Keratinocyte (primary cell): ENCODE data around the gene C10orf53. TPM values are rescaled to one million over a fixed set of nuclear protein-coding genes. Genes with fewer than 3 reads are reported as not detected.

Experiments
- DNase-seq: peaks from one replicate; pipeline ENCODE4 v3.0.0-alpha.2; 2011; ENCODE audit warnings: low read depth, missing footprints, low spot score
- FAIRE-seq: peaks from 2 replicates; lab custom pipeline; 2011; peaks lifted over from hg19 to GRCh38; lab: Jason Lieb, UNC
- H2AFZ ChIP-seq: 2 replicates; pipeline ENCODE4 v1.6.0; 2012; ENCODE audit warnings: low read length, control low read depth, inconsistent platforms; ENCODE audit not compliant: control insufficient read depth
- H3K27ac ChIP-seq: 2 replicates; pipeline ENCODE4 v1.5.1; 2011; ENCODE audit warnings: low read length; ENCODE audit not compliant: control insufficient read depth, insufficient read depth
- H3K27me3 ChIP-seq: 3 replicates; pipeline ENCODE4 v1.6.0; 2011; ENCODE audit warnings: low read length; ENCODE audit not compliant: control insufficient read depth, insufficient read depth; ENCODE audit errors: extremely low read depth
- H3K36me3 ChIP-seq, 2 experiments: 2 replicates in 1 of 2; 3 replicates in 1 of 2; pipeline ENCODE4 v1.5.1; 2011; ENCODE audit warnings: low read length in 2 of 2, mild to moderate bottlenecking in 1 of 2; ENCODE audit not compliant: control insufficient read depth in 2 of 2, insufficient read depth in 2 of 2; ENCODE audit errors: extremely low read depth in 1 of 2
- H3K4me1 ChIP-seq: 3 replicates; pipeline ENCODE4 v1.5.1; 2011; ENCODE audit warnings: low read length; ENCODE audit not compliant: control insufficient read depth, insufficient read depth; ENCODE audit errors: extremely low read depth
- H3K4me2 ChIP-seq: 3 replicates; pipeline ENCODE4 v1.6.0; 2011; ENCODE audit warnings: low read depth, low read length; ENCODE audit not compliant: control insufficient read depth, insufficient read depth; ENCODE audit errors: extremely low read depth
- H3K4me3 ChIP-seq, 3 experiments: fragments of 200-600 bp in 1 of 3; sonication (generic) in 1 of 3; 2 replicates in 2 of 3; 3 replicates in 1 of 3; pipeline ENCODE4 v1.5.1; 2011 to 2016; ENCODE audit warnings: low read length in 3 of 3, mild to moderate bottlenecking in 3 of 3, control low read depth in 2 of 3, inconsistent platforms in 1 of 3, low read depth in 1 of 3, mixed read lengths in 1 of 3, mixed run types in 1 of 3, moderate library complexity in 1 of 3; ENCODE audit not compliant: control insufficient read depth in 2 of 3, insufficient read depth in 2 of 3; ENCODE audit errors: extremely low read depth in 1 of 3
- H3K79me2 ChIP-seq: 2 replicates; pipeline ENCODE4 v1.6.0; 2012; ENCODE audit warnings: low read length; ENCODE audit not compliant: control insufficient read depth, insufficient read depth
- H3K9ac ChIP-seq: 3 replicates; pipeline ENCODE4 v1.6.0; 2011; ENCODE audit warnings: low read length; ENCODE audit not compliant: control insufficient read depth, insufficient read depth; ENCODE audit errors: extremely low read depth
- H3K9me1 ChIP-seq: 3 replicates; pipeline ENCODE4 v1.6.0; 2011; ENCODE audit warnings: low read length; ENCODE audit not compliant: control insufficient read depth, insufficient read depth; ENCODE audit errors: extremely low read depth
- H3K9me3 ChIP-seq: 2 replicates; pipeline ENCODE4 v1.5.1; 2012; ENCODE audit warnings: low read depth, low read length; ENCODE audit not compliant: control insufficient read depth
- H4K20me1 ChIP-seq: 3 replicates; pipeline ENCODE4 v1.6.0; 2011; ENCODE audit warnings: low read length; ENCODE audit not compliant: control insufficient read depth, insufficient read depth; ENCODE audit errors: extremely low read depth
- EZH2 ChIP-seq: IDR thresholded peaks from one replicate; pipeline ENCODE4 v1.6.1; 2012; ENCODE audit warnings: inconsistent platforms, mild to moderate bottlenecking, low read length, moderate library complexity
- dilution Hi-C: fragments of 300-500 bp; cut with MboI; formaldehyde crosslinking; loops from one replicate; pipeline ENCODE4 v1.7.0; 2020; ENCODE audit warnings: low sequenced_read_pairs; ENCODE audit not compliant: extremely low pct_ligation_motif_present
- polyA plus RNA-seq, 5 experiments: library from polyadenylated mRNA; depleted of rRNA in 3 of 5; stranded (reverse) in 3 of 5; stranded (forward) in 1 of 5; unstranded in 1 of 5; fragments of >200 nt; gene quantifications; 1 replicate in 1 of 5; 2 replicates in 3 of 5; 3 replicates in 1 of 5; pipeline versions ENCODE4 v1.2.1 to v1.2.3, GENCODE V29; 2011 to 2012; ENCODE audit warnings: missing spikeins in 2 of 5, low read depth in 1 of 5, low replicate concordance in 1 of 5
- TF ChIP-seq, protein P1 (sequence below), 3 experiments: IDR thresholded peaks in 1 of 3; conservative IDR thresholded peaks in 1 of 3; optimal IDR thresholded peaks in 1 of 3; 2 replicates in 2 of 3; 3 replicates in 1 of 3; pipeline versions ENCODE3 to v1.5.1; 2011; ENCODE audit warnings: low read length in 3 of 3, mild to moderate bottlenecking in 3 of 3, moderate library complexity in 2 of 3, control low read depth in 1 of 3, inconsistent platforms in 1 of 3; ENCODE audit not compliant: insufficient read depth in 2 of 3; ENCODE audit errors: extremely low read depth in 1 of 3

C10orf53 gene
- polyA plus RNA-seq, 1 donor (not counting 4 experiments of a cell fraction or from before 2014, with no cell fraction given) = not detected

DNA sequence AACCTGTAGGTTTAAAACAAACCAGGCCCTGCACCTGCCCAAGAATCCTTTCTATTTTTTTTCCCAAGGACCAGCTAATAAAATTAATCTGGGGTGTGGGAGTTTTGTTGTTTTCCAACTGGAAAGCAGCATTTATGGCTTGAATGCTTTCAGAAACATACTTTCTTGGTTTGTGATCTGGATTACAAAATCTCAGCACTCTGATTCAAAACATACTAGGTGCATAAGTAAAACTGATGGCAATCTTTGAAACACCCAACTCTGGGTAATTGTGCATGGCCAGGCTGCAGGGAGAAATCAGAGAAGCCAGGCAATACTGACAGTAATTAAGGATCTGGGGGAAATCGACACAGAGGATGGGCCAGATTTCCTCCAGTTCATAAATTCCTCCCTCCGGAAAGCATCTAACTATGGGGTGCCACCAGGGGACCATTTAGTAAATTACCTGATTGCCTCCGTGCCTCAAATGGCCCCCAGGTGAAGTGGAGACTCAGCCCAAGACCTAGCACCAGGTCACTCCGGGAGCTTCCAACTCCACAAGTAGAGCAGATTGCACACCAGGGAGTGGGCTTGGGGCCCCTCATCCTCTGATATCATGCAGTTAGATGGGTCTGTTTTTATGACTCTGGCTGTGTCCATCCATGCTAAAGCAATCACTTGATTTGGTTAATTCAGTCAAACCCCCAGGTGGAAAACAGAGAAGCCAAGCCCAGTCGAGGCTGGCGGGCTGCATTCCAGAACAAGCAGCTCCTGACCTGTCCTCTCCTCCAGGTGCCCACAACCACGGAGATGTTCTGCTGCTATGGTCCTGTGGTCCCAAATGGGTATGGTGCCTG lies 15.2 kb upstream of the C10orf53 start:
- FAIRE-seq (no peak), DNase-seq (no peak)
- no peak overlapping the region for H2AFZ ChIP-seq
- H3K36me3 ChIP-seq = no peaks in the 10 kb centered on the region
- H3K79me2 ChIP-seq = no peaks in the 10 kb centered on the region
- no peaks in the 10 kb centered on the region for H3K27me3 ChIP-seq
- H4K20me1 ChIP-seq = no peaks in the 10 kb centered on the region
- no peak for TF ChIP-seq EZH2
- TF ChIP-seq, protein P1, sequence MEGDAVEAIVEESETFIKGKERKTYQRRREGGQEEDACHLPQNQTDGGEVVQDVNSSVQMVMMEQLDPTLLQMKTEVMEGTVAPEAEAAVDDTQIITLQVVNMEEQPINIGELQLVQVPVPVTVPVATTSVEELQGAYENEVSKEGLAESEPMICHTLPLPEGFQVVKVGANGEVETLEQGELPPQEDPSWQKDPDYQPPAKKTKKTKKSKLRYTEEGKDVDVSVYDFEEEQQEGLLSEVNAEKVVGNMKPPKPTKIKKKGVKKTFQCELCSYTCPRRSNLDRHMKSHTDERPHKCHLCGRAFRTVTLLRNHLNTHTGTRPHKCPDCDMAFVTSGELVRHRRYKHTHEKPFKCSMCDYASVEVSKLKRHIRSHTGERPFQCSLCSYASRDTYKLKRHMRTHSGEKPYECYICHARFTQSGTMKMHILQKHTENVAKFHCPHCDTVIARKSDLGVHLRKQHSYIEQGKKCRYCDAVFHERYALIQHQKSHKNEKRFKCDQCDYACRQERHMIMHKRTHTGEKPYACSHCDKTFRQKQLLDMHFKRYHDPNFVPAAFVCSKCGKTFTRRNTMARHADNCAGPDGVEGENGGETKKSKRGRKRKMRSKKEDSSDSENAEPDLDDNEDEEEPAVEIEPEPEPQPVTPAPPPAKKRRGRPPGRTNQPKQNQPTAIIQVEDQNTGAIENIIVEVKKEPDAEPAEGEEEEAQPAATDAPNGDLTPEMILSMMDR (optimal IDR thresholded peaks at IDR 0.05 in 1 of 3, IDR thresholded peaks at IDR 0.05 in 1 of 3, conservative IDR thresholded peaks at IDR 0.05 in 1 of 3; ENCODE audit: extremely low read depth in 1 of 3, insufficient read depth in 2 of 3, low read length in 3 of 3) = no peak
- H3K9me1 ChIP-seq = no peaks in the 10 kb centered on the region
- H3K9ac ChIP-seq = no peak overlapping the region
- peaks cover 12% of the 10 kb centered on the region for H3K4me1 ChIP-seq
- no peak overlapping the region for H3K27ac ChIP-seq
- dilution Hi-C loops = no loop called here
- no peak overlapping the region for H3K4me3 ChIP-seq
- H3K9me3 ChIP-seq = no peaks in the 10 kb centered on the region
- no peak overlapping the region for H3K4me2 ChIP-seq

DNA sequence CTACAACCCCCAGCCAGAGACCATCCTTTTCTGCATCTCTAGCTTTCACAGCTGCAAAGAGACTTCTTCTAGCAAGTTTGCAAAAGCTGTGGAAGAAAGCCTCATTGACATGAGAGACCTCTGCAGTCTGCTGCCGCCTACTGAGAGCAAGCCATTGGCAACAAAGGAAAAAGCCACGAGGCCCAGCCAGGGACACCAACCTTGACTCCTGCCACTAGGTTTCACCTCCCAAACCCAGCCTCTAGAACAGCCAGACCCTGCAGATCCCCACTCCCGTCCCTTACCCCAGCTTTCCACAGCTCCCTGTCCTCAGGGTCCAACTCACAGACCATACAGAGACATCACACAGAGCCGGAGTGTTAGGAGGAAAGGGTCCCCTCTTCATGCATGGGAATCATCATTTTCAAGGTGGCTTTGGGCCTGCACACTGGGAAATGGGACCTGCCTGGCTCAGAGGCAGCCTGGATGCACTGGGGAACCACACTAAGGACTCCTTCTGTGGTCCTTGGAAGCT lies 14.6 kb upstream of the C10orf53 start:
- H3K27ac ChIP-seq = no peak overlapping the region
- H4K20me1 ChIP-seq = no peaks in the 10 kb centered on the region
- H3K4me2 ChIP-seq = no peak overlapping the region
- no peak overlapping the region for H3K4me3 ChIP-seq
- H2AFZ ChIP-seq = no peak overlapping the region
- H3K36me3 ChIP-seq = no peaks in the 10 kb centered on the region
- H3K9me1 ChIP-seq = no peaks in the 10 kb centered on the region
- dilution Hi-C loops = no loop called here
- H3K9me3 ChIP-seq = no peaks in the 10 kb centered on the region
- H3K4me1 ChIP-seq = peaks cover 12% of the 10 kb centered on the region
- H3K27me3 ChIP-seq = no peaks in the 10 kb centered on the region
- no peaks in the 10 kb centered on the region for H3K79me2 ChIP-seq
- FAIRE-seq (no peak), DNase-seq (no peak)
- TF ChIP-seq, protein P1 (optimal IDR thresholded peaks at IDR 0.05 in 1 of 3, IDR thresholded peaks at IDR 0.05 in 1 of 3, conservative IDR thresholded peaks at IDR 0.05 in 1 of 3; ENCODE audit: extremely low read depth in 1 of 3, insufficient read depth in 2 of 3, low read length in 3 of 3) = no peak
- no peak for TF ChIP-seq EZH2
- H3K9ac ChIP-seq = no peak overlapping the region
